DND-41 (cell line): ENCODE data around the gene MVD.

Experiments
- EZH2 ChIP-seq: IDR thresholded peaks from 3 replicates; pipeline ENCODE4 v1.6.1; 2012; ENCODE audit warnings: borderline replicate concordance, low read depth, mild to moderate bottlenecking, moderate library complexity, low read length, inconsistent platforms; ENCODE audit not compliant: severe bottlenecking
- TF ChIP-seq, protein P1 (sequence below): IDR thresholded peaks from 2 replicates; pipeline ENCODE4 v1.5.1; 2012; ENCODE audit warnings: borderline replicate concordance, low read length, moderate library complexity, mild to moderate bottlenecking; ENCODE audit not compliant: poor library complexity, severe bottlenecking; ENCODE audit errors: extremely low read depth

DNA sequence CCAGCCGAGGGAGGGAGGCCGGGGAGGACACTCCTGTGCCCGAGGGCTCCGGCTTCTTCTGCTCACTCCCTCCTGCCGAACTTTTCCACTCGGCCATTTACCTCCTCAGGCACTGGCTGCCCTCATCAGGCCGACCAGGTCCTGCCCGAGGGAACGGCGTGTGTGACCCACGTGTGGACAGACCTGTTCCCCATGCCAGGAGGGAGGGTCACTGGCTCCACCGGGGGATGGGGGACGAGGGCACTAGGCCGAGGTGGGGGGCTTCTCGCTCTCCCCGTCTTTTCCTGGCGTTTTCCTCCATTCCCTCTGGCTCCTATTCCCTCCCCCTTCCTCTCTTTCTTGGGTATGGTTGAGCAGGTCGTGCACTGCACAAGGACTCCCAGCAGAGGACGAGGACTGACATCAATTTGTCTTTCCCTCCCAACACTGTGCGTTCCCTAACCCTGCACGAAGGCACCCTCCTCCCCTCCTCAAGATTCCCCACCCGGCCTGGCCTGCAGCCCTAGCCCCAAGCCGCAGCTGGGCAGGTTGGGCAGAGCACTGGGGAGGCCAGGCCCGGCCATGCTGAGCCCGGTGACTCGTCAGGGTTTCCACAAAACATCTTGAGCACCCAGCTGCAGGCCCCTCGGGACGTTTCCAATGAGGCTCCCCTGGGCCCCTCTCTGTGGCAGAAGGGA, 27.8 kb downstream of the MVD start:
- no peak for TF ChIP-seq EZH2
- TF ChIP-seq, protein P1, sequence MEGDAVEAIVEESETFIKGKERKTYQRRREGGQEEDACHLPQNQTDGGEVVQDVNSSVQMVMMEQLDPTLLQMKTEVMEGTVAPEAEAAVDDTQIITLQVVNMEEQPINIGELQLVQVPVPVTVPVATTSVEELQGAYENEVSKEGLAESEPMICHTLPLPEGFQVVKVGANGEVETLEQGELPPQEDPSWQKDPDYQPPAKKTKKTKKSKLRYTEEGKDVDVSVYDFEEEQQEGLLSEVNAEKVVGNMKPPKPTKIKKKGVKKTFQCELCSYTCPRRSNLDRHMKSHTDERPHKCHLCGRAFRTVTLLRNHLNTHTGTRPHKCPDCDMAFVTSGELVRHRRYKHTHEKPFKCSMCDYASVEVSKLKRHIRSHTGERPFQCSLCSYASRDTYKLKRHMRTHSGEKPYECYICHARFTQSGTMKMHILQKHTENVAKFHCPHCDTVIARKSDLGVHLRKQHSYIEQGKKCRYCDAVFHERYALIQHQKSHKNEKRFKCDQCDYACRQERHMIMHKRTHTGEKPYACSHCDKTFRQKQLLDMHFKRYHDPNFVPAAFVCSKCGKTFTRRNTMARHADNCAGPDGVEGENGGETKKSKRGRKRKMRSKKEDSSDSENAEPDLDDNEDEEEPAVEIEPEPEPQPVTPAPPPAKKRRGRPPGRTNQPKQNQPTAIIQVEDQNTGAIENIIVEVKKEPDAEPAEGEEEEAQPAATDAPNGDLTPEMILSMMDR, result no peak
